M059J (cell line): Measurements from ENCODE around the gene MRPS23. TPM values are rescaled to one million over a fixed set of nuclear protein-coding genes. Genes with fewer than 3 reads are reported as not detected.

Source experiments
- DNase-seq: peaks from one replicate; pipeline ENCODE4 v3.0.0-alpha.2; 2012; ENCODE audit warnings: low read depth
- total RNA-seq: library from RNA; depleted of rRNA; stranded (reverse); fragments of >200 nt; shearing (Covaris generic); gene quantifications from 2 replicates; pipeline ENCODE4 v1.2.3, GENCODE V29; 2014

MRPS23 gene
- total RNA-seq, 1 experiment from 2014 or later = 31.8 TPM

GRCh38 chr17:57838857-57839570 lies 10.8 kb downstream of the MRPS23 start:
- no peak for DNase-seq

GRCh38 chr17:57838453-57838852 lies 11.4 kb downstream of the MRPS23 start:
- DNase-seq = no peak

- DNase-seq = no peak
These were observed 14.4 kb downstream of the MRPS23 start for GRCh38 chr17:57835333-57835900.

- peak; percentile 88 for DNase-seq
These were observed 15.6 kb downstream of the MRPS23 start for GRCh38 chr17:57834146-57834741.

GRCh38 chr17:57833179-57833939 lies 16.5 kb downstream of the MRPS23 start:
- peak; percentile 79 for DNase-seq

- DNase-seq = no peak
These were observed 17.3 kb downstream of the MRPS23 start for GRCh38 chr17:57832314-57833178.

- no peak for DNase-seq
These were observed 19.0 kb downstream of the MRPS23 start for GRCh38 chr17:57830880-57831279.

- DNase-seq = no peak
These were observed 26.1 kb downstream of the MRPS23 start for GRCh38 chr17:57823469-57824401.

- no peak for DNase-seq
These were observed 30.0 kb downstream of the MRPS23 start for GRCh38 chr17:57819867-57820266.

GRCh38 chr17:57819285-57819684 lies 30.6 kb downstream of the MRPS23 start:
- DNase-seq = peak; percentile 9

GRCh38 chr17:57818066-57818465 lies 31.8 kb downstream of the MRPS23 start:
- DNase-seq = no peak

- no peak for DNase-seq
These were observed 32.5 kb downstream of the MRPS23 start for GRCh38 chr17:57817299-57817698.

GRCh38 chr17:57814421-57814820 lies 35.4 kb downstream of the MRPS23 start:
- DNase-seq = no peak

GRCh38 chr17:57811638-57812280 lies 38.1 kb downstream of the MRPS23 start:
- DNase-seq = no peak

- peak; percentile 66 for DNase-seq
These were observed 38.9 kb downstream of the MRPS23 start for GRCh38 chr17:57810721-57811637.

- no peak for DNase-seq
These were observed 40.0 kb downstream of the MRPS23 start for GRCh38 chr17:57809879-57810278.

GRCh38 chr17:57808882-57809281 lies 41.0 kb downstream of the MRPS23 start:
- no peak for DNase-seq

GRCh38 chr17:57806167-57806830 lies 43.5 kb downstream of the MRPS23 start:
- no peak for DNase-seq
